ENCODE measurements around the gene SLC25A31. TPM values are rescaled to one million over a fixed set of nuclear protein-coding genes. Genes with fewer than 3 reads are reported as not detected.

The SLC25A31 gene
- total RNA-seq, 1 donor from 2014 or later, result not detected

GRCh38 chr4:127791391-127791790 lies 61.2 kb downstream of the SLC25A31 start:
- peaks cover 2% of the 10 kb centered on the region for H3K27me3 Mint-ChIP-seq (ENCODE audit: low read depth)
- H3K4me1 Mint-ChIP-seq (ENCODE audit: low read depth), result no peaks in the 10 kb centered on the region
- H3K36me3 Mint-ChIP-seq (ENCODE audit: low read depth), result peaks cover 2% of the 10 kb centered on the region
- H3K27ac Mint-ChIP-seq (ENCODE audit: unreplicated experiment), result no peak overlapping the region
- TF ChIP-seq CTCF (IDR thresholded peaks at IDR 0.05), result no peak
- DNase-seq (ENCODE audit: low spot score), result no peak
- no peaks in the 10 kb centered on the region for H3K9me3 Mint-ChIP-seq (ENCODE audit: low read depth)
- no peak overlapping the region for H3K4me3 Mint-ChIP-seq (ENCODE audit: unreplicated experiment)

- Mint-ChIP-seq H3K36me3 (ENCODE audit: low read depth) (peaks cover 2% of the 10 kb centered on the region), H3K9me3 (ENCODE audit: low read depth) (no peaks in the 10 kb centered on the region), H3K4me3 (ENCODE audit: unreplicated experiment) (no peak overlapping the region), H3K4me1 (ENCODE audit: low read depth) (no peaks in the 10 kb centered on the region), H3K27ac (ENCODE audit: unreplicated experiment) (no peak overlapping the region), H3K27me3 (ENCODE audit: low read depth) (peaks cover 2% of the 10 kb centered on the region)
- TF ChIP-seq CTCF (IDR thresholded peaks at IDR 0.05), result no peak
- DNase-seq (ENCODE audit: low spot score), result no peak
Measured at GRCh38 chr4:127793528-127793927, 63.3 kb downstream of the SLC25A31 start.

- no peak for TF ChIP-seq CTCF (IDR thresholded peaks at IDR 0.05)
- H3K4me1 Mint-ChIP-seq (ENCODE audit: low read depth), result no peaks in the 10 kb centered on the region
- no peak overlapping the region for H3K27ac Mint-ChIP-seq (ENCODE audit: unreplicated experiment)
- no peak overlapping the region for H3K4me3 Mint-ChIP-seq (ENCODE audit: unreplicated experiment)
- H3K36me3 Mint-ChIP-seq (ENCODE audit: low read depth), result peaks cover 2% of the 10 kb centered on the region
- no peak for DNase-seq (ENCODE audit: low spot score)
- no peaks in the 10 kb centered on the region for H3K27me3 Mint-ChIP-seq (ENCODE audit: low read depth)
- no peaks in the 10 kb centered on the region for H3K9me3 Mint-ChIP-seq (ENCODE audit: low read depth)
Measured at GRCh38 chr4:127799711-127800110, 69.5 kb downstream of the SLC25A31 start.

GRCh38 chr4:127809173-127809800 lies 79.1 kb downstream of the SLC25A31 start:
- no peak overlapping the region for H3K27ac Mint-ChIP-seq (ENCODE audit: unreplicated experiment)
- no peaks in the 10 kb centered on the region for H3K27me3 Mint-ChIP-seq (ENCODE audit: low read depth)
- peaks cover 1% of the 10 kb centered on the region for H3K36me3 Mint-ChIP-seq (ENCODE audit: low read depth)
- H3K4me3 Mint-ChIP-seq (ENCODE audit: unreplicated experiment), result no peak overlapping the region
- peak; percentile 65 for TF ChIP-seq CTCF (IDR thresholded peaks at IDR 0.05)
- H3K4me1 Mint-ChIP-seq (ENCODE audit: low read depth), result no peaks in the 10 kb centered on the region
- no peaks in the 10 kb centered on the region for H3K9me3 Mint-ChIP-seq (ENCODE audit: low read depth)
- no peak for DNase-seq (ENCODE audit: low spot score)

GRCh38 chr4:127810551-127810950 lies 80.4 kb downstream of the SLC25A31 start:
- DNase-seq (ENCODE audit: low spot score), result no peak
- no peaks in the 10 kb centered on the region for H3K27me3 Mint-ChIP-seq (ENCODE audit: low read depth)
- H3K27ac Mint-ChIP-seq (ENCODE audit: unreplicated experiment), result no peak overlapping the region
- TF ChIP-seq CTCF (IDR thresholded peaks at IDR 0.05), result no peak
- peaks cover 1% of the 10 kb centered on the region for H3K36me3 Mint-ChIP-seq (ENCODE audit: low read depth)
- no peaks in the 10 kb centered on the region for H3K9me3 Mint-ChIP-seq (ENCODE audit: low read depth)
- no peaks in the 10 kb centered on the region for H3K4me1 Mint-ChIP-seq (ENCODE audit: low read depth)
- no peak overlapping the region for H3K4me3 Mint-ChIP-seq (ENCODE audit: unreplicated experiment)
